K562 (cell line): ENCODE results near the gene AMOTL1. TPM values are rescaled to one million over a fixed set of nuclear protein-coding genes. Genes with fewer than 3 reads are reported as not detected.

Experiments
- CREM ChIP-seq: IDR thresholded peaks from 2 replicates; pipeline ENCODE4 v1.6.1; 2014; ENCODE audit warnings: antibody characterized with exemption, low read depth
- E2F3 ChIP-seq: fragments of 250-450 bp; sonication (Bioruptor Pico); IDR thresholded peaks from 2 replicates; pipeline ENCODE4 v1.4.0; 2020; ENCODE audit warnings: mild to moderate bottlenecking
- HDAC1 ChIP-seq, 2 experiments: fragments of 450-650 bp; IDR thresholded peaks; 2 replicates each; pipeline ENCODE4 v1.6.1; 2016 to 2017; ENCODE audit warnings: inconsistent platforms in 1 of 2, mild to moderate bottlenecking in 1 of 2, moderate library complexity in 1 of 2
- HMGN3 ChIP-seq: IDR thresholded peaks from 2 replicates; pipeline ENCODE4 v1.6.1; 2011; ENCODE audit warnings: borderline replicate concordance, low read depth, mild to moderate bottlenecking, mixed read lengths, low read length; ENCODE audit not compliant: insufficient read length; ENCODE audit errors: extremely low read depth
- NCOA6 ChIP-seq: fragments of 450-650 bp; IDR thresholded peaks from 2 replicates; pipeline ENCODE4 v1.6.1; 2017; ENCODE audit warnings: mild to moderate bottlenecking
- NEUROD1 ChIP-seq: fragments of 150-350 bp; IDR thresholded peaks from 2 replicates; pipeline ENCODE4 v1.6.1; 2014; ENCODE audit warnings: borderline replicate concordance, low read length, low read depth; ENCODE audit not compliant: partially characterized antibody
- NFE2 ChIP-seq: IDR thresholded peaks from 2 replicates; pipeline ENCODE4 v1.6.1; 2014; ENCODE audit warnings: antibody characterized with exemption, low read depth
- POLR2B ChIP-seq: fragments of 450-650 bp; IDR thresholded peaks from 2 replicates; pipeline ENCODE4 v1.6.1; 2018; ENCODE audit warnings: low read depth; ENCODE audit not compliant: partially characterized antibody
- POLR2G ChIP-seq: fragments of 200-400 bp; formaldehyde crosslinking; IDR thresholded peaks from 2 replicates; pipeline ENCODE4 v1.6.1; 2017; ENCODE audit warnings: low read depth, mild to moderate bottlenecking, antibody characterized with exemption, low read length, moderate library complexity
- SOX6 ChIP-seq: fragments of 450-650 bp; IDR thresholded peaks from 2 replicates; pipeline ENCODE4 v1.6.1; 2014; ENCODE audit warnings: mild to moderate bottlenecking
- TAF9B ChIP-seq: fragments of 450-650 bp; IDR thresholded peaks from 2 replicates; pipeline ENCODE4 v1.6.1; 2018; ENCODE audit warnings: mild to moderate bottlenecking; ENCODE audit not compliant: partially characterized antibody
- YY1 ChIP-seq, 3 experiments: IDR thresholded peaks; 2 replicates each; pipeline ENCODE4 v1.6.1; 2011; ENCODE audit warnings: low read length in 2 of 3, mild to moderate bottlenecking in 2 of 3, moderate library complexity in 2 of 3, borderline replicate concordance in 1 of 3, control low read depth in 1 of 3, low read depth in 1 of 3; ENCODE audit not compliant: insufficient read depth in 3 of 3, insufficient replicate concordance in 2 of 3, control insufficient read depth in 1 of 3, insufficient read length in 1 of 3; ENCODE audit errors: extremely low read depth in 1 of 3
- ZEB2 ChIP-seq: fragments of 450-650 bp; IDR thresholded peaks from 2 replicates; pipeline ENCODE4 v1.6.1; 2016
- ZNF583 ChIP-seq: fragments of 250-450 bp; sonication (Bioruptor Pico); IDR thresholded peaks from 2 replicates; pipeline ENCODE4 v1.4.0; 2020
- polyA plus RNA-seq, 8 experiments: library from polyadenylated mRNA; depleted of rRNA in 4 of 8; stranded (reverse) in 5 of 8; unstranded in 3 of 8; fragments of >200 nt; fragmentation: Nextera tagmentation in 2 of 8; fragmentation: Illumina TruSeq in 1 of 8; extraction: Ambion mirVana in 2 of 8; extraction: Trizol in 1 of 8; gene quantifications; 2 replicates each; pipeline versions ENCODE4 v1.2.1 to v1.2.3, GENCODE V29; 2011 to 2014; ENCODE audit warnings: inconsistent platforms in 1 of 8, missing spikeins in 1 of 8
- total RNA-seq, 7 experiments: library from RNA; depleted of rRNA in 6 of 7; stranded (reverse); fragments of >200 nt in 6 of 7; fragmentation: Illumina TruSeq in 2 of 7; extraction: Trizol in 2 of 7; gene quantifications; 2 replicates each; pipeline versions ENCODE4 v1.2.1 to v1.2.3, GENCODE V29; 2011 to 2021; ENCODE audit warnings: low replicate concordance in 1 of 7
- TF ChIP-seq, protein P1 (sequence below): fragments of 200-800 bp; sonication (Bioruptor generic); IDR thresholded peaks from 2 replicates; pipeline ENCODE4 v1.6.1; 2017; ENCODE audit warnings: missing genetic modification characterization, missing compliant biosample characterization
- TF ChIP-seq, protein P2 (sequence below): fragments of 250-450 bp; sonication (Bioruptor Pico); IDR thresholded peaks from 2 replicates; pipeline ENCODE4 v1.4.0; 2020
- TF ChIP-seq, protein P3 (sequence below), 2 experiments: fragments of 450-650 bp; conservative IDR thresholded peaks; 2 replicates each; pipeline ENCODE4 v1.6.1; 2017; ENCODE audit warnings: mild to moderate bottlenecking in 2 of 2, moderate library complexity in 2 of 2
- TF ChIP-seq, protein P4 (sequence below): fragments of 450-650 bp; formaldehyde crosslinking; IDR thresholded peaks from 2 replicates; pipeline ENCODE4 v1.4.0; 2022; ENCODE audit warnings: missing genetic modification characterization

The AMOTL1 gene
- total and polyA plus RNA-seq, 9 of the 15 experiments (the other 6 are each of a cell fraction or from before 2014, with no cell fraction given) = 4.0 to 35.4 (median 14.0) TPM

DNA sequence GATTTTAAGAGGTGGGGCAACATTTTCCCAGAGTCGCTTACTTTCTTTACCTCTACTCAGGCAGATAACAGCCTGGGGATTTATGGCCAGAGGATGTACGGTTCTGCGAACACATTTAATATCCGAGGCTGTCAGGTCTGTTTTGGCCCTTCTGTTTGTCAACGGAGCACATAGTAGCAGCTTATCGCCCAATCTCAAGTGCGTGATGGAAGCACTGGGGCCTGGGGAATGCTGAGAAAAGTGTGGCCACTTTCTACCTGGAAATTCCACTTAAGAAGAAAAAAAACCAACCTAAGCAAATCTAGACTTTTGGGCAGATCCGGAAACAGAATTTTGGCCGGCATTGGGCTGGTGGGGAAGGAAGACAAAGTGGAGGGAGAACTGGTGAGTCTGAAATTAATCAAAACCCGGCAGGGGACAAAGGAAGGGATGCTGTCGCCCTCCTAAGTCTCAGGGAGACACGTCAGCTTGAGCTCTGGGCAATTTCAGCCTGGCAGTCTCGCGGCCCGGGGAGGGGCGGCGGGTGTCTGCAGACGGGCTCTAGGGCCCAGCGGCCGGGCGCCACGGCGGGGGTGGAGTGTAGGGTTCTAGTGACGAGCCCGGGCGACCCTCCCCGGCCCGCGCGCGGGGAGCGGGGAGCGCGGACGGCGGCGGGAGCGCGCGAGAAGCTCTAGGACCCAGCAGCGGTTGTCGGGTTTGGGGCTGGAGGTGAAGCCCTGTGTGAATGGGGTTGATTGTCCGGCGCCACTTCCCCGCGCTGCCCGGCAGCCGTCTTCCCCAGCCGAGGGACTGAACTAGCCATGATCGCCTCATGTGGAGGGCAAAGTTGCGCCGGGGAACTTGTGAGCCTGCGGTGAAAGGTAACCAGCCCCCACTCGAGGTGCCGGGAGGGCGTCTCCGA, at the start of gene AMOTL1 (continued):
- TF ChIP-seq, protein P1, sequence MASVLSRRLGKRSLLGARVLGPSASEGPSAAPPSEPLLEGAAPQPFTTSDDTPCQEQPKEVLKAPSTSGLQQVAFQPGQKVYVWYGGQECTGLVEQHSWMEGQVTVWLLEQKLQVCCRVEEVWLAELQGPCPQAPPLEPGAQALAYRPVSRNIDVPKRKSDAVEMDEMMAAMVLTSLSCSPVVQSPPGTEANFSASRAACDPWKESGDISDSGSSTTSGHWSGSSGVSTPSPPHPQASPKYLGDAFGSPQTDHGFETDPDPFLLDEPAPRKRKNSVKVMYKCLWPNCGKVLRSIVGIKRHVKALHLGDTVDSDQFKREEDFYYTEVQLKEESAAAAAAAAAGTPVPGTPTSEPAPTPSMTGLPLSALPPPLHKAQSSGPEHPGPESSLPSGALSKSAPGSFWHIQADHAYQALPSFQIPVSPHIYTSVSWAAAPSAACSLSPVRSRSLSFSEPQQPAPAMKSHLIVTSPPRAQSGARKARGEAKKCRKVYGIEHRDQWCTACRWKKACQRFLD (CRISPR knock-in tag) = peak; percentile 84
- TF ChIP-seq, protein P2, sequence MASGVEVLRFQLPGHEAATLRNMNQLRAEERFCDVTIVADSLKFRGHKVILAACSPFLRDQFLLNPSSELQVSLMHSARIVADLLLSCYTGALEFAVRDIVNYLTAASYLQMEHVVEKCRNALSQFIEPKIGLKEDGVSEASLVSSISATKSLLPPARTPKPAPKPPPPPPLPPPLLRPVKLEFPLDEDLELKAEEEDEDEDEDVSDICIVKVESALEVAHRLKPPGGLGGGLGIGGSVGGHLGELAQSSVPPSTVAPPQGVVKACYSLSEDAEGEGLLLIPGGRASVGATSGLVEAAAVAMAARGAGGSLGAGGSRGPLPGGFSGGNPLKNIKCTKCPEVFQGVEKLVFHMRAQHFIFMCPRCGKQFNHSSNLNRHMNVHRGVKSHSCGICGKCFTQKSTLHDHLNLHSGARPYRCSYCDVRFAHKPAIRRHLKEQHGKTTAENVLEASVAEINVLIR (CRISPR knock-in tag) = peak; percentile 70
- TF ChIP-seq, protein P3, sequence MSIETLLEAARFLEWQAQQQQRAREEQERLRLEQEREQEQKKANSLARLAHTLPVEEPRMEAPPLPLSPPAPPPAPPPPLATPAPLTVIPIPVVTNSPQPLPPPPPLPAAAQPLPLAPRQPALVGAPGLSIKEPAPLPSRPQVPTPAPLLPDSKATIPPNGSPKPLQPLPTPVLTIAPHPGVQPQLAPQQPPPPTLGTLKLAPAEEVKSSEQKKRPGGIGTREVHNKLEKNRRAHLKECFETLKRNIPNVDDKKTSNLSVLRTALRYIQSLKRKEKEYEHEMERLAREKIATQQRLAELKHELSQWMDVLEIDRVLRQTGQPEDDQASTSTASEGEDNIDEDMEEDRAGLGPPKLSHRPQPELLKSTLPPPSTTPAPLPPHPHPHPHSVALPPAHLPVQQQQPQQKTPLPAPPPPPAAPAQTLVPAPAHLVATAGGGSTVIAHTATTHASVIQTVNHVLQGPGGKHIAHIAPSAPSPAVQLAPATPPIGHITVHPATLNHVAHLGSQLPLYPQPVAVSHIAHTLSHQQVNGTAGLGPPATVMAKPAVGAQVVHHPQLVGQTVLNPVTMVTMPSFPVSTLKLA (conservative IDR thresholded peaks at IDR 0.05) = peak in 1 of 2 experiments; percentile 51; a peak in 1 of 4 replicates
- TF ChIP-seq NCOA6 (no peak), ZEB2 (peak; percentile 73), CREM (peak; percentile 75), POLR2G (peak; percentile 84), NEUROD1 (peak; percentile 87), POLR2B (peak; percentile 40), E2F3 (CRISPR knock-in tag) (peak; percentile 75), NFE2 (no peak), HDAC1 (IDR thresholded peaks at IDR 0.05) (0 out of 4 replicates have a peak, but pooled peaks of 1 of the 2 experiments have one; percentile 14), SOX6 (peak; percentile 63; the same call in 1 of the 2 replicates), TAF9B (peak; percentile 23), HMGN3 (peak; percentile 59), ZNF583 (CRISPR knock-in tag) (peak; percentile 74; the same call in 1 of the 2 replicates), YY1 (IDR thresholded peaks at IDR 0.05; ENCODE audit: borderline replicate concordance in 1 of 3, control insufficient read depth in 1 of 3, extremely low read depth in 1 of 3, insufficient read depth in 3 of 3, insufficient read length in 1 of 3, insufficient replicate concordance in 2 of 3, low read depth in 1 of 3, low read length in 2 of 3) (peak in 1 of 3 experiments; percentile 15)
- TF ChIP-seq, protein P4, sequence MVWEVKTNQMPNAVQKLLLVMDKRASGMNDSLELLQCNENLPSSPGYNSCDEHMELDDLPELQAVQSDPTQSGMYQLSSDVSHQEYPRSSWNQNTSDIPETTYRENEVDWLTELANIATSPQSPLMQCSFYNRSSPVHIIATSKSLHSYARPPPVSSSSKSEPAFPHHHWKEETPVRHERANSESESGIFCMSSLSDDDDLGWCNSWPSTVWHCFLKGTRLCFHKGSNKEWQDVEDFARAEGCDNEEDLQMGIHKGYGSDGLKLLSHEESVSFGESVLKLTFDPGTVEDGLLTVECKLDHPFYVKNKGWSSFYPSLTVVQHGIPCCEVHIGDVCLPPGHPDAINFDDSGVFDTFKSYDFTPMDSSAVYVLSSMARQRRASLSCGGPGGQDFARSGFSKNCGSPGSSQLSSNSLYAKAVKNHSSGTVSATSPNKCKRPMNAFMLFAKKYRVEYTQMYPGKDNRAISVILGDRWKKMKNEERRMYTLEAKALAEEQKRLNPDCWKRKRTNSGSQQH (CRISPR knock-in tag) = 0 out of 2 replicates have a peak, but pooled peaks have one; percentile 31
